Gastroesophageal sphincter (tissue), 4 donors: ENCODE data around the gene CDH13. TPM values are rescaled to one million over a fixed set of nuclear protein-coding genes. Genes with fewer than 3 reads are reported as not detected.

Source experiments
- ATAC-seq: fragments of 150-250 bp; one replicate; pipeline ENCODE4 v1.9.1; 2016; ENCODE audit warnings: mild to moderate bottlenecking, moderate library complexity
- H3K27ac ChIP-seq, 4 donors: fragments of 200-600 bp; sonication (generic) in 3 of 4; 1 replicate in 3 of 4; 2 replicates in 1 of 4; pipeline ENCODE4 v1.5.1; 2016 to 2019
- H3K27me3 ChIP-seq: fragments of 200-600 bp; sonication (generic); one replicate; pipeline ENCODE4 v1.5.1; 2019
- H3K36me3 ChIP-seq, 2 donors: fragments of 200-600 bp; sonication (generic); one replicate each; pipeline ENCODE4 v1.5.1; 2019; ENCODE audit warnings: control low read depth in 1 of 2
- H3K4me1 ChIP-seq, 3 donors: fragments of 200-600 bp; sonication (generic); 1 replicate in 2 of 3; 2 replicates in 1 of 3; pipeline ENCODE4 v1.5.1; 2016 to 2019; ENCODE audit warnings: control low read depth in 2 of 3
- H3K4me3 ChIP-seq, 2 donors: fragments of 200-600 bp; sonication (generic); one replicate each; pipeline ENCODE4 v1.5.1; 2019; ENCODE audit warnings: mild to moderate bottlenecking in 1 of 2, moderate library complexity in 1 of 2
- H3K9me3 ChIP-seq, 3 donors: fragments of 200-600 bp; sonication (generic); one replicate each; pipeline ENCODE4 v1.5.1; 2017 to 2019; ENCODE audit warnings: control low read depth in 2 of 3
- CTCF ChIP-seq, 4 experiments: fragments of 200-600 bp in 2 of 4; fragments of 450-650 bp in 2 of 4; sonication (generic) in 1 of 4; IDR thresholded peaks; one replicate each; pipeline ENCODE4 v1.5.1; 2017 to 2019; ENCODE audit warnings: antibody characterized with exemption in 4 of 4, mild to moderate bottlenecking in 2 of 4, moderate library complexity in 2 of 4
- EP300 ChIP-seq: sonication (generic); formaldehyde crosslinking; IDR thresholded peaks from one replicate; pipeline ENCODE4 v1.6.1; 2017; ENCODE audit warnings: antibody characterized with exemption, mild to moderate bottlenecking
- POLR2A ChIP-seq, 2 donors: fragments of 450-650 bp; IDR thresholded peaks; one replicate each; pipeline ENCODE4 v1.6.1; 2017; ENCODE audit warnings: antibody characterized with exemption in 2 of 2, mild to moderate bottlenecking in 2 of 2, moderate library complexity in 1 of 2
- POLR2AphosphoS5 ChIP-seq: sonication (generic); formaldehyde crosslinking; IDR thresholded peaks from one replicate; pipeline ENCODE4 v1.6.1; 2017; ENCODE audit warnings: antibody characterized with exemption
- WGBS, 2 donors: methylation state at CpG; one replicate each; pipeline ENCODE4 v1.1.5; 2018; ENCODE audit warnings: low coverage in 1 of 2; 5-methylcytosine and 5-hydroxymethylcytosine counted together
- total RNA-seq, 4 donors: library from RNA; depleted of rRNA; stranded (reverse); fragments of >200 nt; gene quantifications; one replicate each; pipeline ENCODE4 v1.1.0, GENCODE V29; 2016

CDH13 gene
- total RNA-seq, 4 donors from 2014 or later: 4.2 to 22.3 (median 11.4) TPM

- H3K27ac ChIP-seq: no peak overlapping the region
- no peaks in the 10 kb centered on the region for H3K36me3 ChIP-seq
- H3K9me3 ChIP-seq: no peaks in the 10 kb centered on the region
- ATAC-seq: no peak
- TF ChIP-seq POLR2A (IDR thresholded peaks at IDR 0.05) (no peak), POLR2AphosphoS5 (no peak), EP300 (no peak), CTCF (IDR thresholded peaks at IDR 0.05) (no peak)
- no peaks in the 10 kb centered on the region for H3K4me1 ChIP-seq
- H3K4me3 ChIP-seq: no peak overlapping the region
- H3K27me3 ChIP-seq: no peaks in the 10 kb centered on the region
- WGBS, 2 donors: 77 to 91% methylated on average over 4 of the region's 4 CpGs
These were observed 507.9 kb downstream of the CDH13 start for GRCh38 chr16:83134638-83135037.

- no peak overlapping the region for H3K4me3 ChIP-seq
- 59% methylated on average over 5 of the region's 9 CpGs; no CpG with 5 or more reads in 1 of the 2 donors for WGBS, 2 donors
- no peak overlapping the region for H3K27ac ChIP-seq
- no peak for TF ChIP-seq POLR2AphosphoS5
- TF ChIP-seq POLR2A (IDR thresholded peaks at IDR 0.05): no peak
- no peak for TF ChIP-seq CTCF (IDR thresholded peaks at IDR 0.05)
- TF ChIP-seq EP300: no peak
- H3K4me1 ChIP-seq: no peaks in the 10 kb centered on the region
- H3K27me3 ChIP-seq: no peaks in the 10 kb centered on the region
- no peak for ATAC-seq
- H3K36me3 ChIP-seq: no peaks in the 10 kb centered on the region
- no peaks in the 10 kb centered on the region for H3K9me3 ChIP-seq
These were observed 509.6 kb downstream of the CDH13 start for GRCh38 chr16:83136419-83136818.

GRCh38 chr16:83136924-83137323 lies 510.2 kb downstream of the CDH13 start:
- Histone ChIP-seq H3K27me3 (no peaks in the 10 kb centered on the region), H3K36me3 (no peaks in the 10 kb centered on the region), H3K27ac (no peak overlapping the region), H3K4me1 (no peaks in the 10 kb centered on the region), H3K4me3 (peak overlapping the region in 1 of 2 donors; percentile 37), H3K9me3 (no peaks in the 10 kb centered on the region)
- TF ChIP-seq POLR2AphosphoS5 (no peak), EP300 (no peak), POLR2A (IDR thresholded peaks at IDR 0.05) (no peak), CTCF (IDR thresholded peaks at IDR 0.05) (no peak)
- ATAC-seq: no peak
- 60% methylated on average over 1 of the region's 5 CpGs; no CpG with 5 or more reads in 1 of the 2 donors for WGBS, 2 donors

- no peak for ATAC-seq
- Histone ChIP-seq H3K27ac (peak overlapping the region in 1 of 4 donors; percentile 7), H3K9me3 (no peaks in the 10 kb centered on the region), H3K27me3 (no peaks in the 10 kb centered on the region), H3K4me3 (peak overlapping the region in 1 of 2 donors; percentile 37), H3K36me3 (no peaks in the 10 kb centered on the region), H3K4me1 (no peaks in the 10 kb centered on the region)
- WGBS, 2 donors: 28 to 43% methylated on average over 15 to 16 of the region's 17 CpGs
- TF ChIP-seq EP300: no peak
- TF ChIP-seq CTCF (IDR thresholded peaks at IDR 0.05): no peak
- no peak for TF ChIP-seq POLR2A (IDR thresholded peaks at IDR 0.05)
- no peak for TF ChIP-seq POLR2AphosphoS5
These were observed 510.6 kb downstream of the CDH13 start for GRCh38 chr16:83137326-83137781.

GRCh38 chr16:83137894-83138293 lies 511.1 kb downstream of the CDH13 start:
- peak overlapping the region in 1 of 2 donors; percentile 37 for H3K4me3 ChIP-seq
- no peaks in the 10 kb centered on the region for H3K27me3 ChIP-seq
- TF ChIP-seq CTCF (IDR thresholded peaks at IDR 0.05) (no peak), POLR2AphosphoS5 (no peak), POLR2A (IDR thresholded peaks at IDR 0.05) (no peak), EP300 (no peak)
- no peaks in the 10 kb centered on the region for H3K4me1 ChIP-seq
- WGBS, 2 donors: 48 to 63% methylated on average over 2 of the region's 5 CpGs
- peak overlapping the region in 1 of 4 donors; percentile 7 for H3K27ac ChIP-seq
- no peaks in the 10 kb centered on the region for H3K9me3 ChIP-seq
- no peak for ATAC-seq
- H3K36me3 ChIP-seq: no peaks in the 10 kb centered on the region
